Adipocyte (in vitro differentiated cells): Measurements from ENCODE around the gene E2F2.

Source experiments
- DNase-seq: peaks from one replicate; pipeline ENCODE4 v3.0.0-alpha.2; 2015; ENCODE audit warnings: low read depth
- H3K27me3 ChIP-seq: replicated peaks from 2 replicates; pipeline ENCODE4 v1.7.0; 2013; ENCODE audit warnings: mild to moderate bottlenecking, low read length, moderate library complexity; ENCODE audit not compliant: control insufficient read depth, insufficient read depth
- H3K36me3 ChIP-seq: 2 replicates; pipeline ENCODE4 v1.7.0; 2013; ENCODE audit warnings: low read length, mild to moderate bottlenecking, moderate library complexity; ENCODE audit not compliant: control insufficient read depth, insufficient read depth, severe bottlenecking
- H3K4me1 ChIP-seq: 2 replicates; pipeline ENCODE4 v1.7.0; 2013; ENCODE audit warnings: mild to moderate bottlenecking, low read length, moderate library complexity; ENCODE audit not compliant: control insufficient read depth, insufficient read depth
- H3K4me3 ChIP-seq: 2 replicates; pipeline ENCODE4 v1.7.0; 2013; ENCODE audit warnings: mild to moderate bottlenecking, low read length, moderate library complexity
- H3K9ac ChIP-seq: 2 replicates; pipeline ENCODE4 v1.7.0; 2013; ENCODE audit warnings: mild to moderate bottlenecking, low read length, moderate library complexity
- H3K9me3 ChIP-seq: 2 replicates; pipeline ENCODE4 v1.7.0; 2013; ENCODE audit warnings: mild to moderate bottlenecking, low read length, moderate library complexity; ENCODE audit not compliant: control insufficient read depth

Gene E2F2

GRCh38 chr1:23461050-23461449 lies 70.0 kb downstream of the E2F2 start:
- Histone ChIP-seq H3K27me3 (no peaks in the 10 kb centered on the region), H3K9me3 (no peaks in the 10 kb centered on the region), H3K4me1 (peaks cover 29% of the 10 kb centered on the region), H3K36me3 (peaks cover 12% of the 10 kb centered on the region), H3K9ac (no peak overlapping the region), H3K4me3 (no peak overlapping the region)
- no peak for DNase-seq

DNA sequence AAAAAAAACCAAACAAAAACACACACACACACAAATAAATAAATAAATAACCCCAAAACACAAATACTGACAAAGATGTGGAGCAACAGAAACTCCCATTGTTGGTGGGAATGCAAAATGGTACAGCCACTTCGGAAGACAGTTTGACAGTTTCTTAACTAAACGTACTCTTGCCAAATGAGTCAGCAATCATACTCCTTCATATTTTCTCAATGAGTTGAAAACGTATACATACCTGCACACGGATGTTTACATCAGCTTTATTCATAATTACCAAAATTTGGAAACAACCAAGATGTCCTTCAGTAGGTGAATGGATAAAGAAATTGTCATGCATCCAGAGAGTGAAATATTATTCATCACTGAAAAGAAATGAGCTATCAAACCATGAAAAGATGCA lies 70.5 kb downstream of the E2F2 start:
- H3K9ac ChIP-seq, result no peak overlapping the region
- no peaks in the 10 kb centered on the region for H3K9me3 ChIP-seq
- peaks cover 29% of the 10 kb centered on the region for H3K4me1 ChIP-seq
- H3K4me3 ChIP-seq, result no peak overlapping the region
- DNase-seq, result no peak
- H3K36me3 ChIP-seq, result peaks cover 18% of the 10 kb centered on the region
- no peaks in the 10 kb centered on the region for H3K27me3 ChIP-seq

DNA sequence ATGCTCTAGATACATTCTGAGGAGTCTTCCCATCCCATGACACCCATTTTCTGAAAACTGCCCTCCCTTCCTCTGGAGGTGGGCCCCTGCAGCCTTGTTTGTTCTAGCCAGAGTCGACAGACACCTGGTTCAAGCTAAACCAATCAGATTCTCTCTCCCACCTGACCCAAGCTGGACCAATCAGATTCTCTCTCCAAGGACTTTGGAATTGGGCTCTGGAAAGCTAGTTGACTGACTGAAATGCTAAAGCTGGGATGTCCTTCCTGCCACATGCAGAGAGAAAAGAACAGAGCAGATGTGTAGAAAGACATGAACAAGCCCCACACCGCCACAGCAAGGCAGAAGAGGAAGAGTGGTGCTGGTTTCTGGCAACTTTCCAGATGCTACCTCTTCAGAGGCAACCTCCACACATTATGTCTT lies 71.7 kb downstream of the E2F2 start:
- no peaks in the 10 kb centered on the region for H3K27me3 ChIP-seq
- H3K4me1 ChIP-seq, result peaks cover 29% of the 10 kb centered on the region
- H3K36me3 ChIP-seq, result peaks cover 29% of the 10 kb centered on the region
- no peaks in the 10 kb centered on the region for H3K9me3 ChIP-seq
- DNase-seq, result no peak
- H3K4me3 ChIP-seq, result no peak overlapping the region
- no peak overlapping the region for H3K9ac ChIP-seq
